Medulla oblongata (tissue), 1 donor: ENCODE results near the gene TMEM217.
A peak's percentile ranks its signal among the peaks of the same experiment; 100 is the strongest.

Experiments used
- DNase-seq: peaks from one replicate; pipeline ENCODE4 v3.0.0-alpha.2; 2015; ENCODE audit errors: extremely low spot score

Gene TMEM217

GRCh38 chr6:37244430-37245310 is 13.3 kb downstream of the TMEM217 start:
- peak; percentile 72 for DNase-seq

DNA sequence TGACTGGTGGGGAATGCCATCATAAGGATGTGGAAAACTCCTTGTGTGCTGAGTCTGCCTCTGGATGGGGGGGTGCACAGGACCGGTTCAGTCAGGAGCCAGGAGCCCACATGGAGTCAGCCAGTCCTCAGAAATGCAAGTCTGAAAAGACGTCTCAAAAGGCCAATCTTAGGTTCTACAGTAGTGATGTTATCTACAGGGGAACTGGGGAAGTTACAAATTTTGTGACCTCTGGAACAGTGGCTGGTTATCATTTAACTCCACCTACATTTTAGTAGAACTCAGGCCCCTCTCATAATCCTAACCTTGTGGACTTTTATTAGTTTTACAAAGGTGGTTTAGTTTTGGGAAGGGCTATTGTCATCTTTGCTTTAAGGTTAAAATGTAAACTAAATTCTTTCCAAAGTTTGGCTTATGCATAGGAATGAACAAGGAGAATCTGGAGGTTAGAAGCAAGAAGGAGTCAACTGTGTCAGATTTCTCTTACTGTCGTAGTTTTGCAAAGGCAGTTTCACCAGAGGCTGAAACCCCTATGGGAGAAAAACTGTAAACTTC is 14.1 kb downstream of the TMEM217 start:
- DNase-seq: no peak

DNA sequence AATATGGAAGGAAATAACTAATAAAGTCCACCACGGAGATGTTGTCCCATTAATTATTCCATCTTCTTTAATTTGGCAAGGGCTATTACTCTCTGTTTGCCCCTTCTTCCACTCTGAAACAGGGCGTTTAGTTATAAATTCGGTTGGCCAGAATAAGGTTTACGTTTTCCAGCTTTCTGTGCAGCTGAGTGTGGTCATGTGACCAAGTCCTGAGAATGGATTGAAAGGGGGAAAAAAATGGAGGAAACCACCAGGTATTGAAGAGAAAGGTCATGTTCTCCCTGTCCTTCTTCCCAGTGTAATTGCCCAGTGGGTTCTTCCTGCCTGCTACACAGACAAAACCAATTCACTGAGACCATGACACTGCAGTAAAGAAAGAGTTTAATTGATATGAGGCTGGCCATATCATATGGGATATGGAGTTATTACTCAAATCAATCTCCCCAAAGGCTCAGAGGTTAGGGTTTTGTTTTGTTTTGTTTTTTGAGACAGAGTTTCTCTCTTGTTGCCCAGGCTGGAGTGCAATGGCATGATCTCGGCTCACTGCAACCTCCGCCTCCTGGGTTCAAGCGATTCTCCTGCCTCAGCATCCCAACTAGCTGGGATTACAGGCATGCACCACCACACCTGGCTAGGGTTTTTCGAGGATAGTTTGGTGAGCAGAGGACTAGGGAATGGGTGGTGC is 14.7 kb downstream of the TMEM217 start:
- no peak for DNase-seq

- DNase-seq: no peak
Observed at GRCh38 chr6:37242429-37243052, 15.4 kb downstream of the TMEM217 start.

DNA sequence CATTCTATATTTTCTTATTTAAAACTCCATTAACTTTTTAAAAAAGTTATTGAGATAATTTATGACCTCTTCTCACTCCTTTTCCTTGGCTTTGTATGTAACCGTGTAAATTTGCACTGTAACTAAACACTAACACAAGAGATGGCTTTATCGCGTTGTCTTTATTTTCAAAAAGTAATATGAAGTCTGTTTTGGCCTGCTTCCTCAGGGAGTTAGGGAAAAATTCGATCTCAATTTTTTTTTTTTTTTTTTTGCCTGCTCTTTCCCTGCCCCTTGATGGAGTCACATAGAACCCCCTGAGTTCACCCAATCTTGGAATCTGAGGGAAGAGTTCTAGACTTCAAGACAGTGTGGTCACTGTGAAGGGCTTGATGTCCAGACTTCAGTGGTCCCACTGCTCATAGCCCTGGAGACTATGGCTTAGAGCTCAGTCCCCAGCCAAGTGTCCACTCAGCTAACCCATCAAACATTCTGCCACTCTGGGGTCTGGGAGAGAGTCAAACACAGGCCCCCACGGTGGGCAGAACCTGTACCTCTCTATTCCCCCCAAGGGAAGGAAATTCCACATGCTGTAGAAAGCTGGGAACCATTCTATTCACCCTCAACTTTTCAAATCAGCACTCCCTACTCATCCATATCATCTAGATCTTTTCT is 16.0 kb downstream of the TMEM217 start:
- no peak for DNase-seq

GRCh38 chr6:37241131-37241530 is 16.8 kb downstream of the TMEM217 start:
- DNase-seq: no peak

DNA sequence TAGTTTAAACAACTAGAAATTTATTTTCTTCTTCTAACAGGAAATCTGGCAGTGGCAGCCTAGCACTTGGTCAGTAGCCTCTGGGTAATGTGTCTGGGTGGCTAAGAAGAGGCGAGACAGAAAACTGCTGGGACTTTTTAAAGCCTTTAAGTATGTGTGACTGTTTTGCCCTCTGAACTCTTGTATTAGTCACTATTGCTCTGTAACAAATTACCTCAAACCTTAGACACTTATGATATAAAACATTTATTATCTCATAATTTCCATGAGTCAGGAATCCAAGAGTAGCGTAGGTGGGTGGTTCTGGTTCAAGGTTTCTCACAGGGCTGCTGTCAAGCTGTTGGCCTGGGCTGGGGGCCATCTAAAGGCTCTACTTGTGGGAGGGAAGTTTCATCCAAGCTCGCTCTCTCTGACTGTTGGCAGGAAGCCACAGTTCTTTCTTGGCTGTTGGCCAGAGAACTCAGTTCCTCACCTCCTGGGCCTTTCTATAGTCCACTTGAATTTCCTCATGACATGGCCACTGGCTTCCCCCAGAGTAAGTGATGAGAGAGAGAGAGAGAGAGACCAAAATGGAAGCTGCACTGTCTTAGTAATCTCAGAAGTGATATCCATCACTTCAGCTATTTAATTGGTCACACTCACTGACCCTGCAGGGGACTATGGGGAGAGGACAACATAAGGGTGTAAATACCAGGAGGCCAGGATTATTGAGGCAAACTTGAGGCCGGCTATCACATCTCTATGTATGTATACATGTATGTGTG is 17.8 kb downstream of the TMEM217 start:
- peak; percentile 92 for DNase-seq

GRCh38 chr6:37239526-37239925 is 18.4 kb downstream of the TMEM217 start:
- no peak for DNase-seq

- DNase-seq: no peak
Observed at GRCh38 chr6:37238381-37238780, 19.6 kb downstream of the TMEM217 start.

DNA sequence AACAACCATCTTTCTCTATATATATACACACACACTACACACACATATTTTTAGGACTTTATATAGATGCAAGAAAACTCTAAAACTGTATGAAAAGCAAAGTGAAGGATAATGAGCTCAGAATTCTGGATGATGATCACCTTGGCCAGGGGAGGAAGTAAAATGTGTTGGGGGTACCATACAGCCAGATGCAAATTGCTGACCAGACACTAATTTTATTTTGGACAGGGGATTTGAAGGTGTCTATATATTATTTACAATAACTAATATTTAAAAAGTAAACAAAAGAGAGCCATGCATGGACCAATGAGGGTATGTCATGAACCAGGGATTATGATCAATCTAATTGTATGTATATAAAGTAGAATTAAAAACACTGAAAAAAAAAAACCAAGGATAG is 20.2 kb downstream of the TMEM217 start:
- DNase-seq: no peak

DNA sequence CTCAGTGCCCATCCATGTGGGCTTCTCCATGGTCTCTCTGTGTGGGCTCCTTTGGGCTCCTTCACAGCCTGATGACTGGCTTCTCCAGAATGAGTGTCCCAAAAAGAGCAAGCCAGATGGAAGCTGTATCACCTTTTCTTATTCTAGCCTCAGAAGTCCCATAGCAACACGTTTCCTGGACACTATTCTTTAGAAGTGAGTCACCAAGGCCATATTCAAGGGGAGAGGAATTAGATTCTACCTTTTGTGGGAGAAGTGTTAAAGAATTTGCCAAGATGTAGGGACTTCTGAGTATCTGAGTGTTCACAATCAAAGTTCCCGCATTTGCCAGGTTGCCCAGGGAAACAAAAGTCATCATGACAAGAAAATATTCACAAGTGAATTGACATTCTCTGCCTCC is 21.0 kb downstream of the TMEM217 start:
- DNase-seq: no peak

DNA sequence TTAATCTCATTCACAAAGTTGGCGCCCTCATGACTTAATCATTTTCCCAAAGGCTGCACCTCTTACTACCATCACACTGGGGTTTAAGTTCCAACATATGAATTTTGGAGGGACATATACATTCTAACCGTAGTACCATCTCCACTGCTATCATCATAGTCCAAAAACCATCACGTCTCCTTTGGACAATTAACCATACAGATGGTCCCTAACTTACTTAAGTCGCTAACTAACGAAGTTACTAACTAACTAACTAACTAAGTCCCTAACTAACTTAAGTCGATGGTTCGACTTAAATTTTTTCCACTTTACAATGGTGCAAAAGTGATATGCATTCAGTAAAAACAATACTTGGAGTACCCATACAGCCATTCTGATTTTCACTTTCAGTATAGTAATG is 24.4 kb downstream of the TMEM217 start:
- DNase-seq: no peak

GRCh38 chr6:37232430-37233017 is 25.4 kb downstream of the TMEM217 start:
- no peak for DNase-seq

GRCh38 chr6:37230104-37230503 is 27.8 kb downstream of the TMEM217 start:
- no peak for DNase-seq

GRCh38 chr6:37225350-37226169 is 32.4 kb downstream of the TMEM217 start:
- no peak for DNase-seq

DNA sequence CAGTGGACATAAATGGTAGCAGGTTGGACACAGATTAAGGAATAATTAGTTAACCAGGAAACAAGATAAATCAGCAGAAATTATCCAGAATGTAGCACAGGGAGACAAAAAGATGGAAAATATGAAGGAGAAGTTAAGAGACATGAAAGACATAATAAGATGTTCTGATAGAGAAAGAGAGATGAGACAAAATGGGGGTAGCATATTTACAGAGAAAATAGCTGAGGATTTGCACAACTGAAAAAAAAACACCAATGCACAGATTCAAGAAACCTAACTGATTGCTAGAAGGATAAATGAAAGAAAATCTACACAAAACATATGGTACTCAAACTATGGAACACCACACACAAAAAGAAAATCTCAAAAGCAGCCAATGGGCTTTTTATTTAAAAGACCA is 35.0 kb downstream of the TMEM217 start:
- no peak for DNase-seq

GRCh38 chr6:37222125-37222967 is 35.6 kb downstream of the TMEM217 start:
- DNase-seq: peak; percentile 40

DNA sequence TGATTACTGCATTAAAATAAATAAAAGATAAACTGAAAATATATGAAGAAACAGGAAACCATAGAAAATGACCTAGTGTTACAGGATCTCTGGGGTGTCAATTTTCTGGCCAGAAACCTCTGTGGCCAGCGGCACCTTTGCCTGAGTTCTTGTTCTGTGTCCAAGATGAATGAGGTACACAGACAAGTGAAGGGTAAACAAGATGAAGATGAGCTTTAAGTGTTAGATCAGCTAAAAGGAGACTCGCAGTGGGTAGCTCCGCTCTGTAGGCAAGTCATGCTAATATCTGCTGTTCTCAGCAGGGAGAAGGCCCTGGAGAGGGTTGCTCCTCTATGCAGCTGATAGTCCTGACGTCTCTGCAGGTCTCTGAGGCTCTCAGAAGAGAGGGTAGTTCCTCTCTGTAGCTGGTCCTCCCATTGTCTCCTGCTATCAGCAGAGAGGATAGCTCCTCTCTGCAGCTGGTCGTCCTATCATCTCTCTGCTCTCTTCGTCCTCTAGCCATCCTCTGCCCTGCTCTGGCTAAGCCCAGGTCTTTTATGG is 36.3 kb downstream of the TMEM217 start:
- no peak for DNase-seq

DNA sequence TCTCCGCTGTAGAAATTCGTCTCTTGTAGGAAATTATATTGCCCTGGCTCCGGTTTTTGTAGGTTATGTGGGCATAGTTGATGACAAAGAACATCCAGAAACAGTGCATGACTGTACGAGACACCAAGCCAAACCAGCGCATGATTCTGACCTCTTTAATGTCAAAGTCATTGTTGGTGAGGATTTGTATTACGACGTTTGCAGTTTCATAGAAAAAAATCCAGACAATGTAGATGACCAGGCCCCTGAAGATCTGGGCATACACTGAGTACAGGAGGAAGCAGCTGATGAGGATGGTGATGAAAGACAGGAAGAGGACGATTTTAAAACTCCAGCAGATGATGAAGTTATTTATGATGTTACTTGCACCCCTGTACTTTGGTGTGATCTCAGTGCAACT is 39.4 kb downstream of the TMEM217 start:
- DNase-seq: no peak
